HEK293 (cell line): Measurements from ENCODE around the gene SPOUT1.

Experiments
- BCL11B ChIP-seq: fragments of 450-650 bp; formaldehyde crosslinking; IDR thresholded peaks from 2 replicates; pipeline ENCODE4 v1.5.1; 2016; ENCODE audit warnings: low read depth, missing biosample characterization, missing genetic modification characterization
- GLIS1 ChIP-seq: fragments of 450-650 bp; formaldehyde crosslinking; IDR thresholded peaks from 2 replicates; pipeline ENCODE4 v1.5.1; 2016; ENCODE audit warnings: missing biosample characterization, missing genetic modification characterization
- GLIS2 ChIP-seq: fragments of 450-650 bp; formaldehyde crosslinking; IDR thresholded peaks from 2 replicates; pipeline ENCODE4 v1.5.1; 2016; ENCODE audit warnings: missing biosample characterization, missing genetic modification characterization
- KLF1 ChIP-seq: fragments of 450-650 bp; formaldehyde crosslinking; IDR thresholded peaks from 2 replicates; pipeline ENCODE4 v1.5.1; 2016; ENCODE audit warnings: missing biosample characterization, missing genetic modification characterization
- KLF10 ChIP-seq: fragments of 450-650 bp; IDR thresholded peaks from 2 replicates; pipeline ENCODE4 v1.5.1; 2018; ENCODE audit warnings: missing biosample characterization, mild to moderate bottlenecking, missing genetic modification characterization
- KLF7 ChIP-seq: fragments of 450-650 bp; formaldehyde crosslinking; IDR thresholded peaks from 2 replicates; pipeline ENCODE4 v1.5.1; 2016; ENCODE audit warnings: missing biosample characterization, missing genetic modification characterization, borderline replicate concordance
- SP3 ChIP-seq: fragments of 450-650 bp; formaldehyde crosslinking; IDR thresholded peaks from 2 replicates; pipeline ENCODE4 v1.5.1; 2016; ENCODE audit warnings: missing biosample characterization, missing genetic modification characterization
- YY1 ChIP-seq: fragments of 450-650 bp; formaldehyde crosslinking; IDR thresholded peaks from 2 replicates; pipeline ENCODE4 v1.5.1; 2018; ENCODE audit warnings: missing biosample characterization, missing genetic modification characterization
- ZBTB8A ChIP-seq: fragments of 450-650 bp; formaldehyde crosslinking; IDR thresholded peaks from 2 replicates; pipeline ENCODE4 v1.5.1; 2016; ENCODE audit warnings: missing biosample characterization, missing genetic modification characterization
- ZFP69B ChIP-seq: fragments of 450-650 bp; formaldehyde crosslinking; IDR thresholded peaks from 2 replicates; pipeline ENCODE4 v1.5.1; 2016; ENCODE audit warnings: missing biosample characterization, missing genetic modification characterization
- ZNF184 ChIP-seq: fragments of 450-650 bp; IDR thresholded peaks from 2 replicates; pipeline ENCODE4 v1.5.1; 2018; ENCODE audit warnings: missing biosample characterization, mild to moderate bottlenecking, missing genetic modification characterization
- ZNF24 ChIP-seq: fragments of 450-650 bp; formaldehyde crosslinking; IDR thresholded peaks from 2 replicates; pipeline ENCODE4 v1.5.1; 2016; ENCODE audit warnings: missing biosample characterization, missing genetic modification characterization
- ZNF266 ChIP-seq: fragments of 450-650 bp; formaldehyde crosslinking; IDR thresholded peaks from 2 replicates; pipeline ENCODE4 v1.5.1; 2016; ENCODE audit warnings: missing biosample characterization, missing genetic modification characterization, low read depth
- ZNF335 ChIP-seq: fragments of 450-650 bp; formaldehyde crosslinking; conservative IDR thresholded peaks from 2 replicates; pipeline ENCODE4 v1.5.1; 2016; ENCODE audit warnings: missing biosample characterization, missing genetic modification characterization
- ZNF514 ChIP-seq: fragments of 450-650 bp; formaldehyde crosslinking; IDR thresholded peaks from 2 replicates; pipeline ENCODE4 v1.5.1; 2016; ENCODE audit warnings: missing biosample characterization, missing genetic modification characterization
- ZNF560 ChIP-seq: fragments of 450-650 bp; formaldehyde crosslinking; IDR thresholded peaks from 2 replicates; pipeline ENCODE4 v1.5.1; 2017; ENCODE audit warnings: missing biosample characterization, missing genetic modification characterization, borderline replicate concordance
- ZNF561 ChIP-seq: fragments of 450-650 bp; IDR thresholded peaks from 2 replicates; pipeline ENCODE4 v1.5.1; 2018; ENCODE audit warnings: missing biosample characterization, missing genetic modification characterization, borderline replicate concordance
- ZNF596 ChIP-seq: fragments of 450-650 bp; IDR thresholded peaks from 2 replicates; pipeline ENCODE4 v1.5.0; 2018; ENCODE audit warnings: missing biosample characterization, mild to moderate bottlenecking, missing genetic modification characterization, moderate library complexity
- ZNF654 ChIP-seq: fragments of 450-650 bp; formaldehyde crosslinking; IDR thresholded peaks from 2 replicates; pipeline ENCODE4 v1.5.1; 2016; ENCODE audit warnings: low read depth, missing biosample characterization, missing genetic modification characterization
- ZXDB ChIP-seq: fragments of 450-650 bp; formaldehyde crosslinking; IDR thresholded peaks from 2 replicates; pipeline ENCODE4 v1.5.1; 2016; ENCODE audit warnings: missing biosample characterization, missing genetic modification characterization
- TF ChIP-seq, protein P1 (sequence below): fragments of 450-650 bp; formaldehyde crosslinking; IDR thresholded peaks from 2 replicates; pipeline ENCODE4 v1.5.1; 2016; ENCODE audit warnings: missing biosample characterization, missing genetic modification characterization
- TF ChIP-seq, protein P2 (sequence below): fragments of 450-650 bp; formaldehyde crosslinking; IDR thresholded peaks from 2 replicates; pipeline ENCODE4 v1.5.1; 2017; ENCODE audit warnings: missing biosample characterization, missing genetic modification characterization
- TF ChIP-seq, protein P3 (sequence below): fragments of 450-650 bp; formaldehyde crosslinking; IDR thresholded peaks from 2 replicates; pipeline ENCODE4 v1.5.1; 2016; ENCODE audit warnings: missing biosample characterization, missing genetic modification characterization
- TF ChIP-seq, protein P4 (sequence below): fragments of 450-650 bp; formaldehyde crosslinking; IDR thresholded peaks from 2 replicates; pipeline ENCODE4 v1.5.1; 2017; ENCODE audit warnings: missing biosample characterization, mild to moderate bottlenecking, missing genetic modification characterization, moderate library complexity
- TF ChIP-seq, protein P5 (sequence below): fragments of 450-650 bp; IDR thresholded peaks from 2 replicates; pipeline ENCODE4 v1.5.1; 2018; ENCODE audit warnings: missing biosample characterization, missing genetic modification characterization
- TF ChIP-seq, protein P6 (sequence below): fragments of 450-650 bp; formaldehyde crosslinking; IDR thresholded peaks from 2 replicates; pipeline ENCODE4 v1.5.1; 2016; ENCODE audit warnings: missing biosample characterization, missing genetic modification characterization
- TF ChIP-seq, protein P7 (sequence below): fragments of 450-650 bp; formaldehyde crosslinking; IDR thresholded peaks from 2 replicates; pipeline ENCODE4 v1.5.1; 2016; ENCODE audit warnings: missing biosample characterization, missing genetic modification characterization

Gene SPOUT1

DNA sequence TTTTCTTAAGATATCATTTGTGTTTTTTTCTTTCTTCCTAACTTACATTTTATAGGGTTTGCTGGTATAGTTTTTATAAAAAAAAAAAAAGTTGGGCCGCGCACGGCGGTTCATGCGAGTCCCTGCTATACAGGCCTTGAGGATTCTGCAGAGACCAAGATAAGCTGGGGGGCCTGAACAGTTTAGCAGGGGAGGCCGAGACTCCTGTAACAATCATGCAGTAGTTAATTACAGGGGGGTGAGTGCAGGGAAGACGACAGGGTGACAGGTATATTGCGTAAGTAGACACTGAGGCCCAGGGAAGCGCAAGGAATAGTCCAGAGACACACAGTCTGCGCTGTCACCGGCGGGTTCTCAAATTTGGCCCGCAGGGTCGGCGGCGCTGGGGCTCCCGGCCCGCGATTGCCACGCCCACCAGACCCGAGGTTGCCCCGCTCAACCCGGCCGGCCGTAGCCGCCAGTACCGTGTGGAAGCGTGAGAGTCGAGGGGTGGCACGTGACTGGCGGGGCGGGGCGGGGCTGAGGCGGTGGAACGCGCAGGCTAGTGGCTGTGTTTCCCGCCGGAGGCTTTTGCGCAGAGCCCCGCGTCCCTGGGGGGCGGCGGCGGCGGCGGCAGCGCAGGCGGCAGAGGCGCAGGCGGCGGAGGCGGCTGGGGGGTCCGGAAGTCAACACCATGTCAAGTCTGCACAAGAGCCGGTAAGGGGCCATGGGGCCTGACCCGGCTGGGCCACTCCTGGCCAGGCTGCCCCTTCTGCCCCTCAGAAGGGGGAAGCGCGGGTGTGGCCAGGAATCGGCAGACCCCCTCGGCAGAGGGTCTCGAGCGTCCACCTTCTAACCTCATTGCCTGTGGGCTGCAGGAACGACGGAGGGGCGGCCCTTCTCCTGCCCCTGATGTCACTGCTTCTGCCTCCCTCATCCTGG is 42.7 kb downstream of the SPOUT1 start, which contains the start of gene TBC1D13 (continued):
- TF ChIP-seq, protein P1, sequence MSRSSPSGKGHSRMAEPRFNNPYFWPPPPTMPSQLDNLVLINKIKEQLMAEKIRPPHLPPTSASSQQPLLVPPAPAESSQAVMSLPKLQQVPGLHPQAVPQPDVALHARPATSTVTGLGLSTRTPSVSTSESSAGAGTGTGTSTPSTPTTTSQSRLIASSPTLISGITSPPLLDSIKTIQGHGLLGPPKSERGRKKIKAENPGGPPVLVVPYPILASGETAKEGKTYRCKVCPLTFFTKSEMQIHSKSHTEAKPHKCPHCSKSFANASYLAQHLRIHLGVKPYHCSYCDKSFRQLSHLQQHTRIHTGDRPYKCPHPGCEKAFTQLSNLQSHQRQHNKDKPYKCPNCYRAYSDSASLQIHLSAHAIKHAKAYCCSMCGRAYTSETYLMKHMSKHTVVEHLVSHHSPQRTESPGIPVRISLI = 0 out of 2 replicates have a peak, but pooled peaks have one; percentile 54
- TF ChIP-seq ZNF561 (tag by site-specific recombination) (peak; percentile 97), KLF7 (tag by site-specific recombination) (peak; percentile 91), ZNF654 (no peak), BCL11B (0 out of 2 replicates have a peak, but pooled peaks have one; percentile 2), ZNF514 (tag by site-specific recombination) (no peak), GLIS1 (tag by site-specific recombination) (peak; percentile 97), ZXDB (tag by site-specific recombination) (peak; percentile 93), ZBTB8A (peak; percentile 75), ZNF596 (peak; percentile 50; the same call in 1 of the 2 replicates), ZNF184 (0 out of 2 replicates have a peak, but pooled peaks have one; percentile 63), ZNF24 (tag by site-specific recombination) (peak; percentile 57; the same call in 1 of the 2 replicates), ZFP69B (tag by site-specific recombination) (peak; percentile 81), SP3 (tag by site-specific recombination) (peak; percentile 86), GLIS2 (peak; percentile 95), ZNF335 (tag by site-specific recombination) (peak; percentile 82), ZNF266 (tag by site-specific recombination) (no peak), KLF1 (tag by site-specific recombination) (peak; percentile 90), YY1 (tag by site-specific recombination) (peak; percentile 76), ZNF560 (peak; percentile 78), KLF10 (tag by site-specific recombination) (peak; percentile 92)
- TF ChIP-seq, protein P2, sequence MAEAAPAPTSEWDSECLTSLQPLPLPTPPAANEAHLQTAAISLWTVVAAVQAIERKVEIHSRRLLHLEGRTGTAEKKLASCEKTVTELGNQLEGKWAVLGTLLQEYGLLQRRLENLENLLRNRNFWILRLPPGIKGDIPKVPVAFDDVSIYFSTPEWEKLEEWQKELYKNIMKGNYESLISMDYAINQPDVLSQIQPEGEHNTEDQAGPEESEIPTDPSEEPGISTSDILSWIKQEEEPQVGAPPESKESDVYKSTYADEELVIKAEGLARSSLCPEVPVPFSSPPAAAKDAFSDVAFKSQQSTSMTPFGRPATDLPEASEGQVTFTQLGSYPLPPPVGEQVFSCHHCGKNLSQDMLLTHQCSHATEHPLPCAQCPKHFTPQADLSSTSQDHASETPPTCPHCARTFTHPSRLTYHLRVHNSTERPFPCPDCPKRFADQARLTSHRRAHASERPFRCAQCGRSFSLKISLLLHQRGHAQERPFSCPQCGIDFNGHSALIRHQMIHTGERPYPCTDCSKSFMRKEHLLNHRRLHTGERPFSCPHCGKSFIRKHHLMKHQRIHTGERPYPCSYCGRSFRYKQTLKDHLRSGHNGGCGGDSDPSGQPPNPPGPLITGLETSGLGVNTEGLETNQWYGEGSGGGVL (tag by site-specific recombination) = peak; percentile 61; the same call in 1 of the 2 replicates
- TF ChIP-seq, protein P3, sequence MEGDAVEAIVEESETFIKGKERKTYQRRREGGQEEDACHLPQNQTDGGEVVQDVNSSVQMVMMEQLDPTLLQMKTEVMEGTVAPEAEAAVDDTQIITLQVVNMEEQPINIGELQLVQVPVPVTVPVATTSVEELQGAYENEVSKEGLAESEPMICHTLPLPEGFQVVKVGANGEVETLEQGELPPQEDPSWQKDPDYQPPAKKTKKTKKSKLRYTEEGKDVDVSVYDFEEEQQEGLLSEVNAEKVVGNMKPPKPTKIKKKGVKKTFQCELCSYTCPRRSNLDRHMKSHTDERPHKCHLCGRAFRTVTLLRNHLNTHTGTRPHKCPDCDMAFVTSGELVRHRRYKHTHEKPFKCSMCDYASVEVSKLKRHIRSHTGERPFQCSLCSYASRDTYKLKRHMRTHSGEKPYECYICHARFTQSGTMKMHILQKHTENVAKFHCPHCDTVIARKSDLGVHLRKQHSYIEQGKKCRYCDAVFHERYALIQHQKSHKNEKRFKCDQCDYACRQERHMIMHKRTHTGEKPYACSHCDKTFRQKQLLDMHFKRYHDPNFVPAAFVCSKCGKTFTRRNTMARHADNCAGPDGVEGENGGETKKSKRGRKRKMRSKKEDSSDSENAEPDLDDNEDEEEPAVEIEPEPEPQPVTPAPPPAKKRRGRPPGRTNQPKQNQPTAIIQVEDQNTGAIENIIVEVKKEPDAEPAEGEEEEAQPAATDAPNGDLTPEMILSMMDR = 0 out of 2 replicates have a peak, but pooled peaks have one; percentile 15
- TF ChIP-seq, protein P4, sequence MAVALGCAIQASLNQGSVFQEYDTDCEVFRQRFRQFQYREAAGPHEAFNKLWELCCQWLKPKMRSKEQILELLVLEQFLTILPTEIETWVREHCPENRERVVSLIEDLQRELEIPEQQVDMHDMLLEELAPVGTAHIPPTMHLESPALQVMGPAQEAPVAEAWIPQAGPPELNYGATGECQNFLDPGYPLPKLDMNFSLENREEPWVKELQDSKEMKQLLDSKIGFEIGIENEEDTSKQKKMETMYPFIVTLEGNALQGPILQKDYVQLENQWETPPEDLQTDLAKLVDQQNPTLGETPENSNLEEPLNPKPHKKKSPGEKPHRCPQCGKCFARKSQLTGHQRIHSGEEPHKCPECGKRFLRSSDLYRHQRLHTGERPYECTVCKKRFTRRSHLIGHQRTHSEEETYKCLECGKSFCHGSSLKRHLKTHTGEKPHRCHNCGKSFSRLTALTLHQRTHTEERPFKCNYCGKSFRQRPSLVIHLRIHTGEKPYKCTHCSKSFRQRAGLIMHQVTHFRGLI = peak; percentile 64; the same call in 1 of the 2 replicates
- TF ChIP-seq, protein P5, sequence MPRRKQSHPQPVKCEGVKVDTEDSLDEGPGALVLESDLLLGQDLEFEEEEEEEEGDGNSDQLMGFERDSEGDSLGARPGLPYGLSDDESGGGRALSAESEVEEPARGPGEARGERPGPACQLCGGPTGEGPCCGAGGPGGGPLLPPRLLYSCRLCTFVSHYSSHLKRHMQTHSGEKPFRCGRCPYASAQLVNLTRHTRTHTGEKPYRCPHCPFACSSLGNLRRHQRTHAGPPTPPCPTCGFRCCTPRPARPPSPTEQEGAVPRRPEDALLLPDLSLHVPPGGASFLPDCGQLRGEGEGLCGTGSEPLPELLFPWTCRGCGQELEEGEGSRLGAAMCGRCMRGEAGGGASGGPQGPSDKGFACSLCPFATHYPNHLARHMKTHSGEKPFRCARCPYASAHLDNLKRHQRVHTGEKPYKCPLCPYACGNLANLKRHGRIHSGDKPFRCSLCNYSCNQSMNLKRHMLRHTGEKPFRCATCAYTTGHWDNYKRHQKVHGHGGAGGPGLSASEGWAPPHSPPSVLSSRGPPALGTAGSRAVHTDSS = peak; percentile 55; the same call in 1 of the 2 replicates
- TF ChIP-seq, protein P6, sequence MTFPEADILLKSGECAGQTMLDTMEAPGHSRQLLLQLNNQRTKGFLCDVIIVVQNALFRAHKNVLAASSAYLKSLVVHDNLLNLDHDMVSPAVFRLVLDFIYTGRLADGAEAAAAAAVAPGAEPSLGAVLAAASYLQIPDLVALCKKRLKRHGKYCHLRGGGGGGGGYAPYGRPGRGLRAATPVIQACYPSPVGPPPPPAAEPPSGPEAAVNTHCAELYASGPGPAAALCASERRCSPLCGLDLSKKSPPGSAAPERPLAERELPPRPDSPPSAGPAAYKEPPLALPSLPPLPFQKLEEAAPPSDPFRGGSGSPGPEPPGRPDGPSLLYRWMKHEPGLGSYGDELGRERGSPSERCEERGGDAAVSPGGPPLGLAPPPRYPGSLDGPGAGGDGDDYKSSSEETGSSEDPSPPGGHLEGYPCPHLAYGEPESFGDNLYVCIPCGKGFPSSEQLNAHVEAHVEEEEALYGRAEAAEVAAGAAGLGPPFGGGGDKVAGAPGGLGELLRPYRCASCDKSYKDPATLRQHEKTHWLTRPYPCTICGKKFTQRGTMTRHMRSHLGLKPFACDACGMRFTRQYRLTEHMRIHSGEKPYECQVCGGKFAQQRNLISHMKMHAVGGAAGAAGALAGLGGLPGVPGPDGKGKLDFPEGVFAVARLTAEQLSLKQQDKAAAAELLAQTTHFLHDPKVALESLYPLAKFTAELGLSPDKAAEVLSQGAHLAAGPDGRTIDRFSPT = peak; percentile 85
- TF ChIP-seq, protein P7, sequence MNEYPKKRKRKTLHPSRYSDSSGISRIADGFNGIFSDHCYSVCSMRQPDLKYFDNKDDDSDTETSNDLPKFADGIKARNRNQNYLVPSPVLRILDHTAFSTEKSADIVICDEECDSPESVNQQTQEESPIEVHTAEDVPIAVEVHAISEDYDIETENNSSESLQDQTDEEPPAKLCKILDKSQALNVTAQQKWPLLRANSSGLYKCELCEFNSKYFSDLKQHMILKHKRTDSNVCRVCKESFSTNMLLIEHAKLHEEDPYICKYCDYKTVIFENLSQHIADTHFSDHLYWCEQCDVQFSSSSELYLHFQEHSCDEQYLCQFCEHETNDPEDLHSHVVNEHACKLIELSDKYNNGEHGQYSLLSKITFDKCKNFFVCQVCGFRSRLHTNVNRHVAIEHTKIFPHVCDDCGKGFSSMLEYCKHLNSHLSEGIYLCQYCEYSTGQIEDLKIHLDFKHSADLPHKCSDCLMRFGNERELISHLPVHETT (tag by site-specific recombination) = peak; percentile 80; the same call in 1 of the 2 replicates
